ENCODE results near the gene MUC5B. TPM values are rescaled to one million over a fixed set of nuclear protein-coding genes. Genes with fewer than 3 reads are reported as not detected.

The MUC5B gene
- total RNA-seq, 4 donors from 2014 or later = not detected

- 72 to 84% methylated on average over 13 to 16 of the region's 16 CpGs for WGBS, 2 donors
Measured at GRCh38 chr11:1235901-1236315, 13.0 kb downstream of the MUC5B start.

DNA sequence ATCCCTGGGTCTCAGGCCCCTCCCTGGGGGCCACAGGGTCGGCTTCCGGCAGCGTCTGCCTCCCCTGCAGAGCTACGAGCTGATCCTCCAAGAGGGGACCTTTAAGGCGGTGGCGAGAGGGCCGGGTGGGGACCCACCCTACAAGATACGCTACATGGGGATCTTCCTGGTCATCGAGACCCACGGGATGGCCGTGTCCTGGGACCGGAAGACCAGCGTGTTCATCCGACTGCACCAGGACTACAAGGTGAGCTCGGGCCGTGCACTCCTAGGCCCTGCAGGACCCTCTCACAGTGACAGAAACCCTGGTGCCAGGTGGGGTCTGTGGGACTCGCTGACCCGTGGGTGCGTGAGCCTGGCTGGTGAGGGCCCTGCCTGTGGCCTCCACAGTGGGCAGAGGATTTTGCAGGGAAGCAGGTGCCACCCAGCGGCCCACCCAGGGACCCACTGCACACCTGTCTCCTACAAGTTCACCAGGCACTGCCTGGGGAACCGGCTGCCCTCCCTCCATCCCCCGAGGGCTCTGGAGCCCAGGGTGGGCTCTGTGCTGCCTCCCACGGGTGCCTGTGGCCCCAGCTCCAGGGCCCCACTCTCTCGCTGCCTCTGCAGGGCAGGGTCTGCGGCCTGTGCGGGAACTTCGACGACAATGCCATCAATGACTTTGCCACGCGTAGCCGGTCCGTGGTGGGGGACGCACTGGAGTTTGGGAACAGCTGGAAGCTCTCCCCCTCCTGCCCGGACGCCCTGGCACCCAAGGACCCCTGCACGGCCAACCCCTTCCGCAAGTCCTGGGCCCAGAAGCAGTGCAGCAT is 13.7 kb downstream of the MUC5B start:
- intact Hi-C loops (cut with DNase I) = no loop called here
- H3K36me3 ChIP-seq = no peaks in the 10 kb centered on the region
- H3K4me1 ChIP-seq = no peaks in the 10 kb centered on the region
- TF ChIP-seq CTCF (IDR thresholded peaks at IDR 0.05) = no peak
- no peak for TF ChIP-seq POLR2A (IDR thresholded peaks at IDR 0.05)
- H3K27ac ChIP-seq = no peak overlapping the region
- DNase-seq = no peak
- no peaks in the 10 kb centered on the region for H3K9me3 ChIP-seq
- H3K4me3 ChIP-seq (replicated peaks in 1 of 3) = no peak overlapping the region
- no peaks in the 10 kb centered on the region for H3K27me3 ChIP-seq
- 89 to 91% methylated on average over 22 to 30 of the region's 37 CpGs for WGBS, 2 donors

More at GRCh38 chr11:1235901-1236315, 13.0 kb downstream of the MUC5B start:
- Histone ChIP-seq H3K9me3 (no peaks in the 10 kb centered on the region), H3K27ac (no peak overlapping the region), H3K36me3 (no peaks in the 10 kb centered on the region), H3K27me3 (no peaks in the 10 kb centered on the region), H3K4me1 (no peaks in the 10 kb centered on the region), H3K4me3 (replicated peaks in 1 of 3) (no peak overlapping the region)
- intact Hi-C loops (cut with DNase I) = no loop called here
- no peak for DNase-seq
- no peak for TF ChIP-seq CTCF (IDR thresholded peaks at IDR 0.05)
- no peak for TF ChIP-seq POLR2A (IDR thresholded peaks at IDR 0.05)

- DNase-seq = no peak
- no peaks in the 10 kb centered on the region for H3K4me1 ChIP-seq
- H3K27me3 ChIP-seq = no peaks in the 10 kb centered on the region
- TF ChIP-seq POLR2A (IDR thresholded peaks at IDR 0.05) (no peak), CTCF (IDR thresholded peaks at IDR 0.05) (no peak)
- no peak overlapping the region for H3K27ac ChIP-seq
- no peaks in the 10 kb centered on the region for H3K9me3 ChIP-seq
- 64 to 84% methylated on average over 7 to 10 of the region's 13 CpGs for WGBS, 2 donors
- no peak overlapping the region for H3K4me3 ChIP-seq (replicated peaks in 1 of 3)
- intact Hi-C loops (cut with DNase I) = no loop called here
- H3K36me3 ChIP-seq = no peaks in the 10 kb centered on the region
Measured at GRCh38 chr11:1237128-1237580, 14.3 kb downstream of the MUC5B start.

- WGBS, 2 donors = 65 to 71% methylated on average over 10 of the region's 10 CpGs
- TF ChIP-seq POLR2A (IDR thresholded peaks at IDR 0.05) = no peak
- no peak for TF ChIP-seq CTCF (IDR thresholded peaks at IDR 0.05)
Measured at GRCh38 chr11:1237851-1238250, 15.0 kb downstream of the MUC5B start.

More at GRCh38 chr11:1237851-1238250, 15.0 kb downstream of the MUC5B start:
- H3K4me3 ChIP-seq (replicated peaks in 1 of 3) = no peak overlapping the region
- intact Hi-C loops (cut with DNase I) = no loop called here
- no peaks in the 10 kb centered on the region for H3K9me3 ChIP-seq
- H3K4me1 ChIP-seq = no peaks in the 10 kb centered on the region
- H3K36me3 ChIP-seq = no peaks in the 10 kb centered on the region
- no peak overlapping the region for H3K27ac ChIP-seq
- DNase-seq = no peak
- H3K27me3 ChIP-seq = no peaks in the 10 kb centered on the region
